Activated CD4-positive, alpha-beta T cell treated with anti-CD3 and anti-CD28 coated beads, Interleukin-2, amount 50 U/mL, for 48 hours (primary cell): ENCODE measurements around the gene DSCAM.
"Not testable (repeated sequence)": the region's sequence is repeated elsewhere in the genome, so short reads cannot be mapped to it uniquely, and the experiment has no call there.

Experiments used
- DNase-seq, 2 experiments: peaks; one replicate each; pipeline ENCODE4 v3.0.0-alpha.2; 2020

The DSCAM gene

GRCh38 chr21:40060083-40060677 lies 786.8 kb downstream of the DSCAM start:
- no peak for DNase-seq

DNA sequence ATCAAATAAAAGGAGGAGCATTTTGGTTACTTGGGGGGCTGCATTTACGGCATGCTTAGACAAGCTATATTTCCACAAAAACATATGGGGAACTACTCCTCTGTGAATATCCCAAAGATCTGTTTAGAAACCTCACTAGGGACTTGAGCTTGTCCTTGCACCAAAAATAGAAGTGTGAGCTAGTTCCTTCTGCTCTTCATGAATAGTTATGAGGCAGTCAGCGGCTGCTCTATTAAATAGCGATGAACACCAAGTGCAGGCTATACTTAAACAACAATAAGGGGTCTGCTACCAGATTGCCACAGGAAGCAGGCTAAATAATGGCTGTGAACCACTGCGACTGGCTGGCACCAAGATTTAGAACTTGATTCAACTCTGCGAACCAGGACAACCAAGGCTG lies 789.6 kb downstream of the DSCAM start:
- no peak for DNase-seq

DNA sequence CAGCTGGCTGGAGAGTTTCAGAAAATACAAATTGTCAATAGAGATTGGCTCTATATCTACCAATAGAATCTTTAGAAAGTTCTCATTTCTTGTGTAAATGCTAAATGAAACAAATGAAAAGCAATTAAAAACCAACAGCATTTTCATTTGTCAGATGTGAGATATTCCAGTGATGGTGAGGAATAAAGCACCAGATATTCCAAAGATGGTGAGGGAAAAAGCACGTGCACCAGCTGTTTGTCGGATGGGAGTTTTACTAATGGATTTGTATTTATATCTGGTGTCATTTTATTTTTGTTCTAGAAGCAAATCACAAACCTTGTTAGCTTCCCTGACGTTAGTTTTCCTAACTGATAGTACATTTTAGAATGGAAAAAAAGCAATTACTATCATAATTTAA lies 790.9 kb downstream of the DSCAM start:
- DNase-seq = no peak

- DNase-seq = no peak
These were observed 792.6 kb downstream of the DSCAM start for GRCh38 chr21:40054403-40054802.

GRCh38 chr21:40053007-40053406 lies 794.0 kb downstream of the DSCAM start:
- DNase-seq = no peak

GRCh38 chr21:40052276-40052675 lies 794.7 kb downstream of the DSCAM start:
- no peak for DNase-seq

DNA sequence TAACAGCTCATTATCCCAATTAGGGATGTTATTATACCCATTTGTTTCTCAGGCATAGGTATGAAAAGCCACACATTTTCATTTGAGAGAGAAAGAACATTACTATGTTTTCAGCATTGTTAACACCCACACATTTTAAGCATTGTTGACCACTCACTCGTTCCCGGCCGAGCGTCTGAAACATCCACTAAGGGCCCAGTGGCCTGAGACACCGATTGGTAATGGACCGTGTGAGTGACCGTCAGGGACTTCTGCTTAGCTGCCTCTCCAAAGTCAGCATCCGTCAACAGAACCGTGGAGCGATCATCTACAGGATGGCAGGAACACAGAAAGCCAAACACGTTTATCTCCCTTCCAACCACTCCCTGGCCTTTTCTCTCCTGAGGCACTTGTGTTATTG lies 795.2 kb downstream of the DSCAM start:
- no peak for DNase-seq

DNA sequence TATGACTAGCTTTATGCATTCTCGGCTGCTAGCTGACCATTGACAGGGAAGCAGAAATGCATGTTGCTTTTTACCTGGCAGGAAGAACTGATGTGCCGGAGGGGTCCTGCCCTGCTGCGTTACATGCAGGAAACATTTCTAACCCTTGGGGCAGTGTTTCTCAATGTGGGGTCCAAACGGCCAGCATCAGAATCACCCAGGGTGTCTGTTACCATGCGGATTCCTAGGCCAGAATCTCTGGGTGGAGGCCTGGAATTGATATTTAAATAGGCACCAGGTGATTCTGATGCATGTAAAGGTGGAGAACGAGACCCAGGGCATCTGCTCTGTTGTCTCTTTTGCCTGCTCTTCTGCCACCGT lies 797.0 kb downstream of the DSCAM start:
- no peak for DNase-seq

GRCh38 chr21:40049031-40049930 lies 797.7 kb downstream of the DSCAM start:
- no peak for DNase-seq

DNA sequence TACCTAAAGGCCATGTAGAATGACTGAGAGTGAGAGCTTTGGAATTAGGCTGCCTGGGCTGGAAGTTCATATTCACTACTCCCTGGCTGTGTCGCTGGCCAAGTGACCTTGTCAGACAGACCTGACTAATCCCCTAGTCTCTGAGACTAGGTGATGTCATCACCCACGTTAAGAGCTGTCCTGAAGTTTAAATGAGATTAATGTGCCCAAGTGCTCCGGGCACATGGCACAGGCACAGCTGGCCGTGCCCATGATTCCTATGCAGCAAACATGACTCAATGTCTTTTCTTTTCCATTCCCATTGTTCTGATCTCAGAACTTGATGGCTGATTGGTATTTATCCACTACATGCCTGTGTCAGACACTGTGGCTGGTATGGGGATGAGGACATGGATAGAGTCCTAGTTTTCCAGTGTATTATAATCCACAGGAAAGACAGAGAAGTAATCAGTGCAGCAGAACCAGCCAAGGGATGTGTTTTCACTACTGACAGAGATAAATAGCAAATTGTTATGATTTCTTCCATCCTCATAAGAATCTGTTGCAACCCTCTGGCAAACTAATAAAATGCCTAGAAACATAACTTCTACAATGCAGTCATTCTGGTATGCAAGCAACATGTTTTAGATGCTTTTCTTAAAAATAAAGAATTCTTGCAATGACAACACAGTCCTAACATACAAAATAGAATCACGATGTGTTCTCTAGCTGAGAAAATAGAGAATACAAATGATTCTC lies 798.8 kb downstream of the DSCAM start:
- DNase-seq = no peak

- no peak for DNase-seq
These were observed 799.7 kb downstream of the DSCAM start for GRCh38 chr21:40047211-40047610.

DNA sequence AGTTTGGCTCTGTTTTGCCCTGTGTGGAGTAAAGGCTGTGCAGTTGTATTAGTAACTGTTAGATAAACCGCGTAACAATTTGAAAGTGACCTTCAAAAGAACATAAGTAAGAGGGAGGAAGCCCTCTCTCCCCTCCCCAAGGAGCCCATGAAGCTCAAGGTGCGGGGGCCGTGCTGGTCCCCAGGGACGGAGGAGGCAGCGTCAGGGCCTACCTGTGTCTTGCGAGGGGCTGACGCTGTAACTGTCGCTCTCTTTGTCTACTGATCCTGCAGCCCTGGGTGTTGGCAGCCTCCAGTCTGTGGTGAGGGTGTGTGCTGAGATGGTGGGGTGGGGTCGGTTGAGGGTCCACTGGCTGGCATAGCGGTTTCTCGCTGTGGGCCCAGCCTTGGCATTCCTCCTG lies 803.1 kb downstream of the DSCAM start:
- no peak for DNase-seq

- no peak for DNase-seq
These were observed 803.5 kb downstream of the DSCAM start for GRCh38 chr21:40043423-40043822.

DNA sequence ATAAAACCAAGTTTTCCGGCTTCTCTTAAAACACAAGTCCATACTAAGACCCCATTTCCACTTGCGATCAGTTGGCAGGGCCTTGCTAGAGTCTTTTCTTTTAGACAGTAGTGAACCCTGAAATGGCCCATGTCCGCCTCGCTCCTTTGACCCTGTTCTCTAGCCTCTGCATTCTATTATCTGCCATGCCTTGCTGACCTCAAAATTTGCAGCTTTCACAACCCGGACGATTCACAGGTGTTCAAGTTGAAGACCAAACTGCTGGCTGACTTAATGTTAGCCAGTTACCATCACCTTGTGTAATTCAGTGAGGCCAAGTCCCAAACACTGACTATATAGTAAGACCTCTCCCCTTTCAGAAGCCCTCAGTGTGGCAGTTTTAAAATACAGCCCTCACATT lies 805.5 kb downstream of the DSCAM start:
- no peak for DNase-seq

DNA sequence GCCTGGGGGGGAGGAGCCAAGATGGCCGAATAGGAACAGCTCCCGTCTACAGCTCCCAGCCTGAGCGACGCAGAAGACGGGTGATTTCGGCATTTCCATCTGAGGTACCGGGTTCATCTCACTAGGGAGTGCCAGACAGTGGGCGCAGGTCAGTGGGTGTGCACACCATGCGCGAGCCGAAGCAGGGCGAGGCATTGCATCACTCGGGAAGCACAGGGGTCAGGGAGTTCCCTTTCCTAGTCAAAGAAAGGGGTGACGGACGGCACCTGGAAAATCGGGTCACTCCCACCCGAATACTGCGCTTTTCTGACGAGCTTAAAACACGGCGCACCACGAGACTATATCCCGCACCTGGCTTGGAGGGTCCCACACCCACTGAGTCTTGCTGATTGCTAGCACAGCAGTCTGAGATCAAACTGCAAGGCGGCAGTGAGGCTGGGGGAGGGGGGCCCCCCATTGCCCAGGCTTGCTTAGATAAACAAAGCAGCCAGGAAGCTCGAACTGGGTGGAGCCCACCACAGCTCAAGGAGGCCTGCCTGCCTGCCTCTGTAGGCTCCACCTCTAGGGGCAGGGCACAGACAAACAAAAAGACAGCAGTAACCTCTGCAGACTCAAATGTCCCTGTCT lies 813.7 kb downstream of the DSCAM start:
- DNase-seq = not testable (repeated sequence)

DNA sequence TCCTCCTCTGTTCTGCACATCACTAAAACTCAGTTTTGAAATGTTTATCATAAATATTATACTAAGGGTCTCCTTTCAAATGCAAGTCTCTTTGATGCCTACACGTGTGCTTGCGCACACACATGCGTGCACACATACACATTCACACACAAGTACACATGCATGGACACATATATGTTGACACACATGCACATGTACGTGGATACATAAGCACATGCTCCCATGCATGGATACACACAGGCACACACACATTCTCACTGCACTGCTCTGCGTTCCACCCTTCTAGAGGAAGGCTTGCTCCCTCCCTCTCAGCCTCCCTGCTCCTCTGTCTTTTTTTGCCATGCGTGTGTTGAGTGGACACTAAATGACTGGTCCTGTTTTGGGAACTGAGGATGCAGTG lies 817.1 kb downstream of the DSCAM start:
- DNase-seq = no peak

DNA sequence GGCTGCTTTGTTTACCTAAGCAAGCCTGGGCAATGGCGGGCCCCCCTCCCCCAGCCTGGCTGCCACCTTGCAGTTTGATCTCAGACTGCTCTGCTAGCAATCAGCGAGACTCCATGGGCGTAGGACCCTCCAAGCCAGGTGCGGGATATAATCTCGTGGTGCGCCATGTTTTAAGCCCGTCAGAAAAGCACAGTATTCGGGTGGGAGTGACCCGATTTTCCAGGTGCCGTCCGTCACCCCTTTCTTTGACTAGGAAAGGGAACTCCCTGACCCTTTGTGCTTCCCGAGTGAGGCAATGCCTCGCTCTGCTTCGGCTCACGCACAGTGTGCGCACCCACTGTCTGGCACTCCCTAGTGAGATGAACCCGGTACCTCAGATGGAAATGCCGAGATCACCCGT lies 818.6 kb downstream of the DSCAM start:
- not testable (repeated sequence) for DNase-seq

- DNase-seq = no peak
These were observed 825.2 kb downstream of the DSCAM start for GRCh38 chr21:40021558-40022351.

DNA sequence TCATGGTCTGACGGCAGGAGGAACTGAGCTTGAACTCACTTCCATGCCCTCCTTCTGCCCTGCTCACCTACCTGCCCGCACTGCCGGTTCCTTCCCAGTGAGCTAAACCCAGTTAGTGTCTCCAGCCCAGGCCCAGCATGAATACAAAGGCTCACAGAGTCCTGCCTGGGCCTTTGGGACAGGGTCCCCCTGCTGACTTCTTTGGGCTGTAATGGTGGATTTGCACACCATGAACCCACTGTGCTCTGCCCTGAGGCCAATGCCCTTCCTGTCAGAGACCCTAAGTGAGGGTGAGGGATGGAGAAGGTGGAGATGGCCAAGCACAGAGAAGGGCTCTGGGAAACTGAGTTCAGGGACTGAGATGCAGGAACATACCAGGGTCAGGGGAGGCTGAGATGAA lies 826.3 kb downstream of the DSCAM start:
- no peak for DNase-seq

- no peak for DNase-seq
These were observed 828.0 kb downstream of the DSCAM start for GRCh38 chr21:40018871-40019475.

- DNase-seq = no peak
These were observed 830.3 kb downstream of the DSCAM start for GRCh38 chr21:40016667-40017066.

- DNase-seq = no peak
These were observed 830.7 kb downstream of the DSCAM start for GRCh38 chr21:40016234-40016633.
